Heart left ventricle (tissue), 13 donors: ENCODE data around the gene TFB1M.

Source experiments
- CTCF ChIP-seq, 12 donors: fragments of 200-600 bp; sonication (generic) in 4 of 12; IDR thresholded peaks; one replicate each; pipeline versions ENCODE4 v1.5.0 to v1.8.0; 2018 to 2022; ENCODE audit warnings: antibody characterized with exemption in 12 of 12, mild to moderate bottlenecking in 5 of 12
- POLR2A ChIP-seq, 2 donors: fragments of 450-650 bp; IDR thresholded peaks; one replicate each; pipeline ENCODE4 v1.6.1; 2017; ENCODE audit warnings: antibody characterized with exemption in 2 of 2, mild to moderate bottlenecking in 2 of 2, moderate library complexity in 2 of 2
- donor health status: ischemic (EF 13 %, LVEDD 7.1; RV severe dilation, severe dysfunction).
- donor health status: DM: no; HTN: yes; CAD: no.
- donor health status: DM: no; HTN: no; CAD: no.
- donor health status: ischemic (EF 25% LVEDD 6.9; RV normal size, moderate dysfunction).
- donor health status: ischemic (EF 25% LVEDD 5.7; RV mildly dilated, moderate dysfunction).
- donor health status: ischemic (EF 35%, LVEDD 5.7; RV mildly dilated, moderate dysfunction).
- donor health status: nonischemic (EF 11% LVEDD 7.7; RV severe dilation, severe dysfunction).
- donor health status: DM: yes; HTN: yes; CAD: no.
- donor health status: PGD.
- donor health status: ischemic (EF 29% LVEDD 5.4; RV normal size, mild dysfunction).
- donor health status: nonischemic (EF 23%, LVEDD 6.1; RV moderate dilation, normal function).

DNA sequence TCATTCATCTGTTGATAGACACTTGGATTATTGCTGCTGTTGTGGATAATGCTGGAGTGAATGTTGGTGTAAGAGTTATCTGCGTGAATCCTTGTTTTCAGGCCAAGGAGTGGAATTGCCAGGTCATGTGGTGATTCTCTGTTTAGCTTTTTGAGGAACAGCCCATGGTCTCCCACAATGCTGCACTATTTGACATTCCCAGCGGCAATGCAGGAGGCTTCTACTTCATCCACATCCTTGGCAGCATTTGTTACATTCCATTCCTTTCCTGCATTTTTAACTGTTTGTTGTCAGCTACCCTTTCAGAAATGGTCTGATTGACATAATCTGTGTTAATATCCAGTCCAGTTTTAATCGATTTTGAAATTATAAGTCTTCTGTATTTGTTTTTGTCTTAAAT is 102.2 kb downstream of the TFB1M start:
- TF ChIP-seq CTCF (IDR thresholded peaks at IDR 0.05) (no peak), POLR2A (IDR thresholded peaks at IDR 0.05) (no peak)
